GM23338 (cell line): ENCODE data around the gene FOXP1. TPM values are rescaled to one million over a fixed set of nuclear protein-coding genes. Genes with fewer than 3 reads are reported as not detected.

Source experiments
- ATAC-seq: fragments of 200-7000 bp; cut with Tn5 transposase; 3 replicates; pipeline ENCODE4 v1.9.1; 2020
- DNase-seq: peaks from one replicate; pipeline ENCODE4 v3.0.0-alpha.2; 2015; ENCODE audit warnings: low spot score
- H2AFZ ChIP-seq: fragments of 200-600 bp; sonication (generic); 2 replicates; pipeline ENCODE4 v1.8.0; 2016; ENCODE audit warnings: antibody characterized with exemption, mild to moderate bottlenecking, moderate library complexity
- H3F3A ChIP-seq: fragments of 200-600 bp; sonication (generic); replicated peaks from 2 replicates; pipeline ENCODE4 v1.8.0; 2017; ENCODE audit warnings: antibody characterized with exemption, mixed run types, low read depth
- H3K27ac ChIP-seq: fragments of 200-600 bp; sonication (generic); 2 replicates; pipeline ENCODE4 v1.6.1; 2016; ENCODE audit warnings: low read depth
- H3K27me3 ChIP-seq: fragments of 200-600 bp; sonication (generic); 2 replicates; pipeline ENCODE4 v1.8.0; 2016; ENCODE audit warnings: mild to moderate bottlenecking, mixed run types, moderate library complexity; ENCODE audit not compliant: insufficient read depth
- H3K36me3 ChIP-seq: fragments of 200-600 bp; sonication (generic); 2 replicates; pipeline ENCODE4 v1.8.0; 2016; ENCODE audit warnings: mild to moderate bottlenecking; ENCODE audit not compliant: insufficient read depth
- H3K4me1 ChIP-seq: fragments of 200-600 bp; sonication (generic); 2 replicates; pipeline ENCODE4 v1.8.0; 2016; ENCODE audit warnings: mild to moderate bottlenecking, moderate library complexity; ENCODE audit not compliant: insufficient read depth
- H3K4me2 ChIP-seq: fragments of 200-600 bp; sonication (generic); 2 replicates; pipeline ENCODE4 v1.7.1; 2017; ENCODE audit warnings: mixed run types
- H3K4me3 ChIP-seq: fragments of 200-600 bp; sonication (generic); 2 replicates; pipeline ENCODE4 v1.6.1; 2016; ENCODE audit warnings: mixed run types
- H3K79me2 ChIP-seq: fragments of 200-600 bp; sonication (generic); replicated peaks from 2 replicates; pipeline ENCODE4 v1.8.0; 2017; ENCODE audit warnings: mild to moderate bottlenecking; ENCODE audit not compliant: insufficient read depth
- H3K9me2 ChIP-seq: fragments of 200-600 bp; sonication (generic); 2 replicates; pipeline ENCODE4 v1.8.0; 2017; ENCODE audit not compliant: insufficient read depth
- H4K20me1 ChIP-seq: fragments of 200-600 bp; sonication (generic); replicated peaks from 2 replicates; pipeline ENCODE4 v1.8.0; 2017; ENCODE audit warnings: mild to moderate bottlenecking; ENCODE audit not compliant: insufficient read depth
- H3K27ac Mint-ChIP-seq: 2 replicates; pipeline ENCODE4 v1.8.0; 2020; ENCODE audit warnings: inconsistent platforms, mild to moderate bottlenecking, moderate library complexity, mixed read lengths
- H3K27me3 Mint-ChIP-seq: 3 replicates; pipeline ENCODE4 v1.8.0; 2022; ENCODE audit warnings: low read depth, mild to moderate bottlenecking, moderate library complexity, mixed read lengths, inconsistent platforms; ENCODE audit not compliant: insufficient read depth, poor library complexity
- H3K36me3 Mint-ChIP-seq: 3 replicates; pipeline ENCODE4 v1.8.0; 2021; ENCODE audit warnings: low read depth, mild to moderate bottlenecking, inconsistent platforms, moderate library complexity, mixed read lengths
- H3K4me1 Mint-ChIP-seq: 3 replicates; pipeline ENCODE4 v1.8.0; 2020; ENCODE audit warnings: mild to moderate bottlenecking, inconsistent platforms, mixed read lengths
- H3K4me3 Mint-ChIP-seq: 3 replicates; pipeline ENCODE4 v1.8.0; 2021; ENCODE audit warnings: moderate library complexity, mild to moderate bottlenecking, inconsistent platforms, mixed read lengths
- H3K9me3 Mint-ChIP-seq: 3 replicates; pipeline ENCODE4 v1.8.0; 2020; ENCODE audit warnings: moderate library complexity, mild to moderate bottlenecking, inconsistent platforms, mixed read lengths
- CREB1 ChIP-seq: fragments of 250-450 bp; sonication (Bioruptor Pico); IDR thresholded peaks from 2 replicates; pipeline ENCODE4 v1.5.0; 2020; ENCODE audit warnings: low read depth, mild to moderate bottlenecking, moderate library complexity
- EZH2 ChIP-seq: fragments of 200-600 bp; sonication (generic); IDR thresholded peaks from one replicate; pipeline ENCODE4 v1.8.0; 2017; ENCODE audit warnings: antibody characterized with exemption, mild to moderate bottlenecking, low read depth; ENCODE audit not compliant: unreplicated experiment
- JUNB ChIP-seq: IDR thresholded peaks from one replicate; pipeline ENCODE4 v1.6.1; 2016; ENCODE audit warnings: antibody characterized with exemption; ENCODE audit not compliant: unreplicated experiment
- POLR2AphosphoS5 ChIP-seq: IDR thresholded peaks from 2 replicates; pipeline ENCODE4 v1.6.1; 2016; ENCODE audit warnings: antibody characterized with exemption, low read depth
- STAT1 ChIP-seq: IDR thresholded peaks from one replicate; pipeline ENCODE4 v1.6.1; 2016; ENCODE audit warnings: antibody characterized with exemption; ENCODE audit not compliant: unreplicated experiment
- ZNF114 ChIP-seq: fragments of 250-450 bp; sonication (Bioruptor Pico); IDR thresholded peaks from 2 replicates; pipeline ENCODE4 v1.5.0; 2020; ENCODE audit warnings: mild to moderate bottlenecking, moderate library complexity
- ZNF331 ChIP-seq: fragments of 250-450 bp; sonication (Bioruptor Pico); IDR thresholded peaks from 2 replicates; pipeline ENCODE4 v1.5.0; 2020; ENCODE audit warnings: low read depth, mild to moderate bottlenecking, moderate library complexity
- polyA plus RNA-seq: library from polyadenylated mRNA; unstranded; fragments of >200 nt; fragmentation: Nextera tagmentation; extraction: Ambion mirVana; gene quantifications from 2 replicates; pipeline ENCODE4 v1.2.1, GENCODE V29; 2016
- total RNA-seq: library from RNA; depleted of rRNA; stranded (reverse); fragments of >200 nt; shearing (Covaris generic); gene quantifications from 2 replicates; pipeline ENCODE4 v1.2.3, GENCODE V29; 2014
- TF ChIP-seq, protein P1 (sequence below): IDR thresholded peaks from 2 replicates; pipeline ENCODE4 v1.6.1; 2016; ENCODE audit warnings: antibody characterized with exemption
- TF ChIP-seq, protein P2 (sequence below), 2 experiments: fragments of 200-600 bp in 1 of 2; sonication (generic) in 1 of 2; conservative IDR thresholded peaks; 2 replicates each; pipeline versions ENCODE4 v1.5.1 to v1.6.1; 2016 to 2017; ENCODE audit warnings: antibody characterized with exemption in 2 of 2, low read depth in 2 of 2, mild to moderate bottlenecking in 2 of 2, moderate library complexity in 1 of 2
- TF ChIP-seq, protein P3 (sequence below): IDR thresholded peaks from one replicate; pipeline ENCODE4 v1.6.1; 2018; ENCODE audit warnings: antibody characterized with exemption; ENCODE audit not compliant: unreplicated experiment
- TF ChIP-seq, protein P4 (sequence below): fragments of 250-450 bp; sonication (Bioruptor Pico); IDR thresholded peaks from 2 replicates; pipeline ENCODE4 v1.5.0; 2020; ENCODE audit warnings: mild to moderate bottlenecking, moderate library complexity

FOXP1 gene
- total and polyA plus RNA-seq, 2 experiments from 2014 or later = 32.9 to 35.5 TPM

DNA sequence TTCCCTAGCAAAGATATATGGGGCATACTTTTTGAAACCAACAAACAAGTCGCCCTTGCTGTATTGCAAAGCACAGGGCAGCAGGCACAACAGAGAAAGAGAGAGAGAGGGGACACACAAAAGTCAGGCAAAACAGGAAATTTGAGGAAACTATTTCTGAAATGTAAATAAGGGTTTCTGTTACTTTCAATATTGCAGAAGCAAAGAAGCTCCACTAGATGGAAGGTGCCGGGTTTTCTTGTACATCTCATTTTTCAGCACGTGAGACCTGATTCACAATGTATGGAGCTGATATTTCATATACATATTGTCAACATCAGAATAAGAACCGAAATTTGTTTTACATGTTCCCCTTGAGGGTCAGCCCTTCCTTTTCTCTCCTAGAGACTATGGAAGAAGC lies 127.4 kb downstream of the FOXP1 start:
- H2AFZ ChIP-seq = no peak overlapping the region
- Mint-ChIP-seq H3K4me3 (no peak overlapping the region), H3K9me3 (no peaks in the 10 kb centered on the region), H3K36me3 (no peaks in the 10 kb centered on the region), H3K27me3 (peaks cover 3% of the 10 kb centered on the region), H3K4me1 (peaks cover 34% of the 10 kb centered on the region), H3K27ac (no peak overlapping the region)
- H3K4me1 ChIP-seq = peaks cover 12% of the 10 kb centered on the region; the same call in 1 of the 2 replicates
- H3K27me3 ChIP-seq = no peaks in the 10 kb centered on the region
- no peaks in the 10 kb centered on the region for H3K36me3 ChIP-seq
- DNase-seq (no peak), ATAC-seq (no peak)
- H3K9me2 ChIP-seq = no peaks in the 10 kb centered on the region
- no peaks in the 10 kb centered on the region for H3K79me2 ChIP-seq
- TF ChIP-seq CREB1 (CRISPR knock-in tag) = no peak
- TF ChIP-seq ZNF331 = no peak
- no peak for TF ChIP-seq JUNB
- TF ChIP-seq, protein P1, sequence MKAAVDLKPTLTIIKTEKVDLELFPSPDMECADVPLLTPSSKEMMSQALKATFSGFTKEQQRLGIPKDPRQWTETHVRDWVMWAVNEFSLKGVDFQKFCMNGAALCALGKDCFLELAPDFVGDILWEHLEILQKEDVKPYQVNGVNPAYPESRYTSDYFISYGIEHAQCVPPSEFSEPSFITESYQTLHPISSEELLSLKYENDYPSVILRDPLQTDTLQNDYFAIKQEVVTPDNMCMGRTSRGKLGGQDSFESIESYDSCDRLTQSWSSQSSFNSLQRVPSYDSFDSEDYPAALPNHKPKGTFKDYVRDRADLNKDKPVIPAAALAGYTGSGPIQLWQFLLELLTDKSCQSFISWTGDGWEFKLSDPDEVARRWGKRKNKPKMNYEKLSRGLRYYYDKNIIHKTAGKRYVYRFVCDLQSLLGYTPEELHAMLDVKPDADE = no peak
- TF ChIP-seq, protein P2, sequence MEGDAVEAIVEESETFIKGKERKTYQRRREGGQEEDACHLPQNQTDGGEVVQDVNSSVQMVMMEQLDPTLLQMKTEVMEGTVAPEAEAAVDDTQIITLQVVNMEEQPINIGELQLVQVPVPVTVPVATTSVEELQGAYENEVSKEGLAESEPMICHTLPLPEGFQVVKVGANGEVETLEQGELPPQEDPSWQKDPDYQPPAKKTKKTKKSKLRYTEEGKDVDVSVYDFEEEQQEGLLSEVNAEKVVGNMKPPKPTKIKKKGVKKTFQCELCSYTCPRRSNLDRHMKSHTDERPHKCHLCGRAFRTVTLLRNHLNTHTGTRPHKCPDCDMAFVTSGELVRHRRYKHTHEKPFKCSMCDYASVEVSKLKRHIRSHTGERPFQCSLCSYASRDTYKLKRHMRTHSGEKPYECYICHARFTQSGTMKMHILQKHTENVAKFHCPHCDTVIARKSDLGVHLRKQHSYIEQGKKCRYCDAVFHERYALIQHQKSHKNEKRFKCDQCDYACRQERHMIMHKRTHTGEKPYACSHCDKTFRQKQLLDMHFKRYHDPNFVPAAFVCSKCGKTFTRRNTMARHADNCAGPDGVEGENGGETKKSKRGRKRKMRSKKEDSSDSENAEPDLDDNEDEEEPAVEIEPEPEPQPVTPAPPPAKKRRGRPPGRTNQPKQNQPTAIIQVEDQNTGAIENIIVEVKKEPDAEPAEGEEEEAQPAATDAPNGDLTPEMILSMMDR (conservative IDR thresholded peaks at IDR 0.05; ENCODE audit: low read depth in 2 of 2) = no peak
- TF ChIP-seq EZH2 = no peak
- TF ChIP-seq ZNF114 (CRISPR knock-in tag) = no peak
- no peak for TF ChIP-seq STAT1
- TF ChIP-seq, protein P3, sequence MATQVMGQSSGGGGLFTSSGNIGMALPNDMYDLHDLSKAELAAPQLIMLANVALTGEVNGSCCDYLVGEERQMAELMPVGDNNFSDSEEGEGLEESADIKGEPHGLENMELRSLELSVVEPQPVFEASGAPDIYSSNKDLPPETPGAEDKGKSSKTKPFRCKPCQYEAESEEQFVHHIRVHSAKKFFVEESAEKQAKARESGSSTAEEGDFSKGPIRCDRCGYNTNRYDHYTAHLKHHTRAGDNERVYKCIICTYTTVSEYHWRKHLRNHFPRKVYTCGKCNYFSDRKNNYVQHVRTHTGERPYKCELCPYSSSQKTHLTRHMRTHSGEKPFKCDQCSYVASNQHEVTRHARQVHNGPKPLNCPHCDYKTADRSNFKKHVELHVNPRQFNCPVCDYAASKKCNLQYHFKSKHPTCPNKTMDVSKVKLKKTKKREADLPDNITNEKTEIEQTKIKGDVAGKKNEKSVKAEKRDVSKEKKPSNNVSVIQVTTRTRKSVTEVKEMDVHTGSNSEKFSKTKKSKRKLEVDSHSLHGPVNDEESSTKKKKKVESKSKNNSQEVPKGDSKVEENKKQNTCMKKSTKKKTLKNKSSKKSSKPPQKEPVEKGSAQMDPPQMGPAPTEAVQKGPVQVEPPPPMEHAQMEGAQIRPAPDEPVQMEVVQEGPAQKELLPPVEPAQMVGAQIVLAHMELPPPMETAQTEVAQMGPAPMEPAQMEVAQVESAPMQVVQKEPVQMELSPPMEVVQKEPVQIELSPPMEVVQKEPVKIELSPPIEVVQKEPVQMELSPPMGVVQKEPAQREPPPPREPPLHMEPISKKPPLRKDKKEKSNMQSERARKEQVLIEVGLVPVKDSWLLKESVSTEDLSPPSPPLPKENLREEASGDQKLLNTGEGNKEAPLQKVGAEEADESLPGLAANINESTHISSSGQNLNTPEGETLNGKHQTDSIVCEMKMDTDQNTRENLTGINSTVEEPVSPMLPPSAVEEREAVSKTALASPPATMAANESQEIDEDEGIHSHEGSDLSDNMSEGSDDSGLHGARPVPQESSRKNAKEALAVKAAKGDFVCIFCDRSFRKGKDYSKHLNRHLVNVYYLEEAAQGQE = no peak
- no peak for TF ChIP-seq POLR2AphosphoS5
- TF ChIP-seq, protein P4, sequence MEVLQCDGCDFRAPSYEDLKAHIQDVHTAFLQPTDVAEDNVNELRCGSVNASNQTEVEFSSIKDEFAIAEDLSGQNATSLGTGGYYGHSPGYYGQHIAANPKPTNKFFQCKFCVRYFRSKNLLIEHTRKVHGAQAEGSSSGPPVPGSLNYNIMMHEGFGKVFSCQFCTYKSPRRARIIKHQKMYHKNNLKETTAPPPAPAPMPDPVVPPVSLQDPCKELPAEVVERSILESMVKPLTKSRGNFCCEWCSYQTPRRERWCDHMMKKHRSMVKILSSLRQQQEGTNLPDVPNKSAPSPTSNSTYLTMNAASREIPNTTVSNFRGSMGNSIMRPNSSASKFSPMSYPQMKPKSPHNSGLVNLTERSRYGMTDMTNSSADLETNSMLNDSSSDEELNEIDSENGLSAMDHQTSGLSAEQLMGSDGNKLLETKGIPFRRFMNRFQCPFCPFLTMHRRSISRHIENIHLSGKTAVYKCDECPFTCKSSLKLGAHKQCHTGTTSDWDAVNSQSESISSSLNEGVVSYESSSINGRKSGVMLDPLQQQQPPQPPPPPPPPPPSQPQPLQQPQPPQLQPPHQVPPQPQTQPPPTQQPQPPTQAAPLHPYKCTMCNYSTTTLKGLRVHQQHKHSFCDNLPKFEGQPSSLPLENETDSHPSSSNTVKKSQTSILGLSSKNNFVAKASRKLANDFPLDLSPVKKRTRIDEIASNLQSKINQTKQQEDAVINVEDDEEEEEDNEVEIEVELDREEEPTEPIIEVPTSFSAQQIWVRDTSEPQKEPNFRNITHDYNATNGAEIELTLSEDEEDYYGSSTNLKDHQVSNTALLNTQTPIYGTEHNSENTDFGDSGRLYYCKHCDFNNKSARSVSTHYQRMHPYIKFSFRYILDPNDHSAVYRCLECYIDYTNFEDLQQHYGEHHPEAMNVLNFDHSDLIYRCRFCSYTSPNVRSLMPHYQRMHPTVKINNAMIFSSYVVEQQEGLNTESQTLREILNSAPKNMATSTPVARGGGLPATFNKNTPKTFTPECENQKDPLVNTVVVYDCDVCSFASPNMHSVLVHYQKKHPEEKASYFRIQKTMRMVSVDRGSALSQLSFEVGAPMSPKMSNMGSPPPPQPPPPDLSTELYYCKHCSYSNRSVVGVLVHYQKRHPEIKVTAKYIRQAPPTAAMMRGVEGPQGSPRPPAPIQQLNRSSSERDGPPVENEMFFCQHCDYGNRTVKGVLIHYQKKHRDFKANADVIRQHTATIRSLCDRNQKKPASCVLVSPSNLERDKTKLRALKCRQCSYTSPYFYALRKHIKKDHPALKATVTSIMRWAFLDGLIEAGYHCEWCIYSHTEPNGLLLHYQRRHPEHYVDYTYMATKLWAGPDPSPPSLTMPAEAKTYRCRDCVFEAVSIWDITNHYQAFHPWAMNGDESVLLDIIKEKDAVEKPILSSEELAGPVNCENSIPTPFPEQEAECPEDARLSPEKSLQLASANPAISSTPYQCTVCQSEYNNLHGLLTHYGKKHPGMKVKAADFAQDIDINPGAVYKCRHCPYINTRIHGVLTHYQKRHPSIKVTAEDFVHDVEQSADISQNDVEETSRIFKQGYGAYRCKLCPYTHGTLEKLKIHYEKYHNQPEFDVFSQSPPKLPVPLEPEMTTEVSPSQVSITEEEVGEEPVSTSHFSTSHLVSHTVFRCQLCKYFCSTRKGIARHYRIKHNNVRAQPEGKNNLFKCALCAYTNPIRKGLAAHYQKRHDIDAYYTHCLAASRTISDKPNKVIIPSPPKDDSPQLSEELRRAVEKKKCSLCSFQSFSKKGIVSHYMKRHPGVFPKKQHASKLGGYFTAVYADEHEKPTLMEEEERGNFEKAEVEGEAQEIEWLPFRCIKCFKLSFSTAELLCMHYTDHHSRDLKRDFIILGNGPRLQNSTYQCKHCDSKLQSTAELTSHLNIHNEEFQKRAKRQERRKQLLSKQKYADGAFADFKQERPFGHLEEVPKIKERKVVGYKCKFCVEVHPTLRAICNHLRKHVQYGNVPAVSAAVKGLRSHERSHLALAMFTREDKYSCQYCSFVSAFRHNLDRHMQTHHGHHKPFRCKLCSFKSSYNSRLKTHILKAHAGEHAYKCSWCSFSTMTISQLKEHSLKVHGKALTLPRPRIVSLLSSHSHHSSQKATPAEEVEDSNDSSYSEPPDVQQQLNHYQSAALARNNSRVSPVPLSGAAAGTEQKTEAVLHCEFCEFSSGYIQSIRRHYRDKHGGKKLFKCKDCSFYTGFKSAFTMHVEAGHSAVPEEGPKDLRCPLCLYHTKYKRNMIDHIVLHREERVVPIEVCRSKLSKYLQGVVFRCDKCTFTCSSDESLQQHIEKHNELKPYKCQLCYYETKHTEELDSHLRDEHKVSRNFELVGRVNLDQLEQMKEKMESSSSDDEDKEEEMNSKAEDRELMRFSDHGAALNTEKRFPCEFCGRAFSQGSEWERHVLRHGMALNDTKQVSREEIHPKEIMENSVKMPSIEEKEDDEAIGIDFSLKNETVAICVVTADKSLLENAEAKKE = no peak
- no peak overlapping the region for H3K4me2 ChIP-seq
- no peaks in the 10 kb centered on the region for H4K20me1 ChIP-seq
- H3K4me3 ChIP-seq = no peak overlapping the region
- H3F3A ChIP-seq = no peaks in the 10 kb centered on the region
- H3K27ac ChIP-seq = no peak overlapping the region
